Astrocyte of the spinal cord (primary cell): ENCODE data around the gene MRPS10.
"Not testable (repeated sequence)": the region's sequence is repeated elsewhere in the genome, so short reads cannot be mapped to it uniquely, and the experiment has no call there.

Source experiments
- DNase-seq: peaks from one replicate; pipeline ENCODE4 v3.0.0; 2011; ENCODE audit warnings: low read depth, low spot score
- H3K4me3 ChIP-seq: 2 replicates; pipeline ENCODE4 v1.5.1; 2011; ENCODE audit warnings: low read depth, mild to moderate bottlenecking, low read length, moderate library complexity
- CTCF ChIP-seq: IDR thresholded peaks from 2 replicates; pipeline ENCODE4 v1.5.1; 2012; ENCODE audit warnings: low read depth, mild to moderate bottlenecking, low read length, inconsistent platforms
- in situ Hi-C: cut with HindIII; loops from 2 replicates; pipeline ENCODE4 v1.10.0; 2017; ENCODE audit warnings: low sequenced_read_pairs

Gene MRPS10

GRCh38 chr6:42203183-42203582 lies 14.5 kb downstream of the MRPS10 start:
- in situ Hi-C loops, result no loop called here
- no peak overlapping the region for H3K4me3 ChIP-seq
- no peak for DNase-seq
- no peak for TF ChIP-seq CTCF

GRCh38 chr6:42202131-42202915 lies 15.3 kb downstream of the MRPS10 start:
- DNase-seq, H3K4me3 ChIP-seq, in situ Hi-C loops: not testable (repeated sequence)

GRCh38 chr6:42201382-42201781 lies 16.3 kb downstream of the MRPS10 start:
- no peak for DNase-seq
- TF ChIP-seq CTCF, result no peak
- in situ Hi-C loops, result no loop called here
- no peak overlapping the region for H3K4me3 ChIP-seq

- TF ChIP-seq CTCF, result no peak
- DNase-seq, result peak; percentile 85
- no peak overlapping the region for H3K4me3 ChIP-seq
- in situ Hi-C loops, result no loop called here
Measured at GRCh38 chr6:42200035-42200434, 17.6 kb downstream of the MRPS10 start.

- H3K4me3 ChIP-seq, result no peak overlapping the region
- no peak for TF ChIP-seq CTCF
- DNase-seq, result peak; percentile 58
- in situ Hi-C loops, result no loop called here
Measured at GRCh38 chr6:42199106-42199981, 18.3 kb downstream of the MRPS10 start.

GRCh38 chr6:42197555-42198362 lies 19.9 kb downstream of the MRPS10 start:
- in situ Hi-C loops, result no loop called here
- no peak for TF ChIP-seq CTCF
- H3K4me3 ChIP-seq, result no peak overlapping the region
- DNase-seq, result peak; percentile 51
